Renal cortex interstitium (tissue), 11 donors: ENCODE data around the gene GRIK4. TPM values are rescaled to one million over a fixed set of nuclear protein-coding genes. Genes with fewer than 3 reads are reported as not detected.

Source experiments
- DNase-seq, 11 donors: peaks; one replicate each; pipeline ENCODE4 v3.0.0-alpha.2; 2013; ENCODE audit warnings: low read depth in 9 of 11, low spot score in 4 of 11; ENCODE audit errors: extremely low read depth in 1 of 11
- polyA plus RNA-seq, 3 donors: library from polyadenylated mRNA; unstranded; fragments of 120-200 nt; gene quantifications; one replicate each; pipeline ENCODE4 v1.2.1, GENCODE V29; 2013; ENCODE audit not compliant: insufficient read length in 3 of 3

The GRIK4 gene
- polyA plus RNA-seq, 3 donors: 1.0 to 1.4 (median 1.2) TPM

- no peak for DNase-seq
Measured at GRCh38 chr11:120893440-120894201, 382.1 kb downstream of the GRIK4 start.

GRCh38 chr11:120894202-120894985 lies 382.8 kb downstream of the GRIK4 start:
- no peak for DNase-seq

- DNase-seq: no peak
Measured at GRCh38 chr11:120896687-120897086, 385.1 kb downstream of the GRIK4 start.

GRCh38 chr11:120898568-120898967 lies 387.0 kb downstream of the GRIK4 start:
- no peak for DNase-seq

- DNase-seq: no peak
Measured at GRCh38 chr11:120899720-120900119, 388.2 kb downstream of the GRIK4 start.

- no peak for DNase-seq
Measured at GRCh38 chr11:120900643-120901042, 389.1 kb downstream of the GRIK4 start.

- no peak for DNase-seq
Measured at GRCh38 chr11:120903686-120904085, 392.1 kb downstream of the GRIK4 start.

GRCh38 chr11:120904116-120904515 lies 392.6 kb downstream of the GRIK4 start:
- no peak for DNase-seq

GRCh38 chr11:120906766-120907165 lies 395.2 kb downstream of the GRIK4 start:
- no peak for DNase-seq

GRCh38 chr11:120907971-120908370 lies 396.4 kb downstream of the GRIK4 start:
- DNase-seq: no peak

GRCh38 chr11:120908461-120909181 lies 397.1 kb downstream of the GRIK4 start:
- no peak for DNase-seq

GRCh38 chr11:120909676-120910416 lies 398.3 kb downstream of the GRIK4 start:
- no peak for DNase-seq

- no peak for DNase-seq
Measured at GRCh38 chr11:120911943-120912342, 400.4 kb downstream of the GRIK4 start.

- no peak for DNase-seq
Measured at GRCh38 chr11:120912504-120912903, 401.0 kb downstream of the GRIK4 start.

GRCh38 chr11:120912915-120913314 lies 401.4 kb downstream of the GRIK4 start:
- DNase-seq: no peak

GRCh38 chr11:120914021-120914420 lies 402.5 kb downstream of the GRIK4 start:
- no peak for DNase-seq

GRCh38 chr11:120914601-120915000 lies 403.1 kb downstream of the GRIK4 start:
- peak in 1 of 11 donors; percentile 45 for DNase-seq

GRCh38 chr11:120917559-120918239 lies 406.2 kb downstream of the GRIK4 start:
- DNase-seq: no peak

- DNase-seq: no peak
Measured at GRCh38 chr11:120918257-120918656, 406.7 kb downstream of the GRIK4 start.
